Gastroesophageal sphincter (tissue), 3 donors: ENCODE measurements around the gene SH2D5.

Source experiments
- CTCF ChIP-seq, 4 experiments: fragments of 200-600 bp in 2 of 4; fragments of 450-650 bp in 2 of 4; sonication (generic) in 1 of 4; IDR thresholded peaks; one replicate each; pipeline ENCODE4 v1.5.1; 2017 to 2019; ENCODE audit warnings: antibody characterized with exemption in 4 of 4, mild to moderate bottlenecking in 2 of 4, moderate library complexity in 2 of 4
- POLR2A ChIP-seq, 2 donors: fragments of 450-650 bp; IDR thresholded peaks; one replicate each; pipeline ENCODE4 v1.6.1; 2017; ENCODE audit warnings: antibody characterized with exemption in 2 of 2, mild to moderate bottlenecking in 2 of 2, moderate library complexity in 1 of 2

GRCh38 chr1:20771780-20772179, 39.3 kb upstream of the SH2D5 start:
- TF ChIP-seq CTCF (IDR thresholded peaks at IDR 0.05) (no peak), POLR2A (IDR thresholded peaks at IDR 0.05) (no peak)
